ENCODE data around the gene TNS3.
"Not testable (repeated sequence)": the region's sequence is repeated elsewhere in the genome, so short reads cannot be mapped to it uniquely, and the experiment has no call there.

TNS3 gene

DNA sequence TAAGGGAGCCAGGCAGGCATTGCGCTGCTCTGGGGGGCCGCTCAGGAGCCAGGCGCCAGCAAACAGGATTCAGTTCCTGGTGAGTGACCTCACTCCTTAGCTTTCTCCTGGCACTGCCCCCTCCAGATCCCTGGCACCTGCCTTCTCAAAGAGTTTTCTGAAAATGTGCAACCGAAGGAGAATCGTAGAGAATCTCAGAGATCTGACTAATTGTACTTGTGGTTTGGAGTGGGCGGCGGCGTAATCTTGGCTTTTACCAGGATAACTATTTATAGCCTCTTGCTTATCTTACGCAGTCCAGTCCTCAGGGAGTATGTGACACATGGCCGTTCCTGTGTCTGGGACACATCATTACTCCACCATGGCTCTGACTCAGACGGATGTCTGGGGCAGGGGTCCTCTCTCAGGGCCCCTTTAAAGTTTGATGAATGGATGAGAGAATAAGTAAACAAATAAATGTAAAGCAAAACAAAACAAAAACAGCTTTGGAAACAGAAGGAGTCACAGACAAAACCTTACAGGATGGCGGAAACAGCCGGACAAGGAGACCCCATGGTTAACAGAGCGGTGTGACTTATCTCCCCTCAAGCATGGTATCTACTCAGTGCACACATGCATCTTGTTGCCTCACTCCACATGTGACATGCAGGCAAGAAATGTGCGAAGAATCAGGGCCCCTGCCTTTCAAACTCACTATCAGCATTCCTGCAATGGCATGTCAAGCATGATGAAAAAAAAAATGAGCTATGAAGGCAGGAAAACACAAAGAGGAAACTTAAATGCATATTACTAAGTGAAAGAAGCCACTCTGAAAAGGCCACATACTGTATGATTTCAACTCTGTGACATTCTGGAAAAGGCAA, 99.7 kb downstream of the TNS3 start:
- DNase-seq = peak; percentile 44

GRCh38 chr7:47481541-47482012, 100.3 kb downstream of the TNS3 start:
- no peak for DNase-seq

GRCh38 chr7:47480576-47481538, 101.1 kb downstream of the TNS3 start:
- no peak for DNase-seq

DNA sequence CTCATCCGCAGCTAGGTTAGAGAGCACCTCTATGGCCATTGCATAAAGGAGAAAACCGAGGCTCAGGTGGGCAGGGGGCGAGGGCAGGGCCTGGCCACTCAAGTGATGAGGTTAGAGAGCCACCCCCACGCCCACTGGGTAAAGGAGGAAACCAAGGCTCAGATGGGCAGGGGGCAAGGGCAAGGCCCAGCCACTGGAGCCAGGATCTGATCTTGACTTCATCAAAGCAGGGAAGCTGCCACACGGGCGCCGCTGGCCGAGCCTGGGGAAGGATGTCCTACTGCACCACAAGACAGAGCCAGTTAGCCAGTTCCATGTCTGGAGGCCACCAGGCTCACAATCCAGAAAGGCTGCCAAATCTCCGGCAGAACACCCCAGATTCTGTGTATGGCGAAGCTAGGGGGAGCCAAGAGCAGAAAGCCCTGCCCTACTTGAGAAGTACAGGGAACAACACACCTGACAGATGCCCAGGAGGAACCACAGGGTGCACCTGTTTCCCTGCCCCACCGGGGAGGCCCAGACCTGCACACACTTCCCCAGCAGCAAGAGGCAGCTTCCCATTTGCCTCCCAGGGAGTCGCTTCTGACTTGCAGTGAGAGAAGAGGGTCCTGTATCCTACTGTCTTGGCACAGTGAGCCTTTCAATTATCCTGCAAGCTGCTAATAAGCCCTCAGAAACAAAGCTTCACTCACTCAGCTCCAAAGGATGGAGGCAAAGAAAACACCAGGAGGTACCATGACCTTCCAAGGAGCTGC, 101.9 kb downstream of the TNS3 start:
- DNase-seq = no peak

DNA sequence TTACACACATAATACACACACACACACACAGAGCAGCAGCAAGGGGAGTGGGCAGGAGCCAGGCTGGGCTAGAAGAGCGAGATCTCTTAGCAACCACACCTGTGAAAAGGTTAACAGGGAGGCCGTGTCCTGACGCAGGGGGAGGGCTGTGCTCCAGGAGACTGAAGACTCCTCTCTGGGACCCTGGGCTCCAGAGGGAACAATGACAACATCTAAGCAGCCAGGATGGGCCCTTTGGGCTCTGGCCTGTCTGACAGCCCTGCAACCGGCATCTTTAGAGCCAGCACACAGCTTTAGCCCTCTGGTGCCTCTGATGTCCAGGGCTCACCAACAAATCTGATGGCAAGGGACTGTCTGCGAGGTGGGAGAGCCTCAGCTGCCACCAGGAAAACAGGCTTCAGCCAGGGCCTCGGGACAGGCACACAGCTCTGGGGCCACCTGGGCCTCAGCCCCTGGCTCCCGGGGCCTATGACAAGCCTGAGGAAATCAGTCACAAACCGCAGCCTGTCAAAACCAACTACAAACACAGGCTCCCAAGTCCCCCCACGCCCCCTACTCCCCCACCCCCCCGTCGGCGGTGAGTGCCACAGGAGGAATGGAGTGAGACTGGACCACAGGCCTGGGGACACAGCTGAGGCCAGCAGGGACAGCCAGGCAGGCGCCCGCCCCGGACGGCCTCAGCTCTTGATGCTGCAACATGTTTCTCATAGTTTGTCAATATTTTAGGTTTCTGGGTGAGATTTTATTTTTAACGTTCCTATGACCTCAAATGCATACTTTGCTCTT, 102.8 kb downstream of the TNS3 start:
- no peak for DNase-seq

DNA sequence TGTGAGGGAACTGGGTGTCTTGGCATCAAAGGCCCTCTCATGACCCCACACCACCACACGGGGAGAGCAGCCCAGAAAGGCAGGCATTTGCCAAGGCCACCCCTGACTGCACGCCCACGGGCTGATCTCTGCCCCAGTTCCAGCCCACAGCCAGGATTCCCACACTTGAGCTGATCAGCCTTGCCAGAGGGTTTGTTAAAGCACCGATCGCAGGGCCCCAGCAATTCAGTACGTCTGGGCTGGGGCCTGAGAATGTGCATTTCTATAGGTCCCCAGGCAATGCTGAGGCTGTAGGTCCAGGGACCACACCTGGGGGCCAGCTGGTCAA, 103.9 kb downstream of the TNS3 start:
- DNase-seq = no peak

DNA sequence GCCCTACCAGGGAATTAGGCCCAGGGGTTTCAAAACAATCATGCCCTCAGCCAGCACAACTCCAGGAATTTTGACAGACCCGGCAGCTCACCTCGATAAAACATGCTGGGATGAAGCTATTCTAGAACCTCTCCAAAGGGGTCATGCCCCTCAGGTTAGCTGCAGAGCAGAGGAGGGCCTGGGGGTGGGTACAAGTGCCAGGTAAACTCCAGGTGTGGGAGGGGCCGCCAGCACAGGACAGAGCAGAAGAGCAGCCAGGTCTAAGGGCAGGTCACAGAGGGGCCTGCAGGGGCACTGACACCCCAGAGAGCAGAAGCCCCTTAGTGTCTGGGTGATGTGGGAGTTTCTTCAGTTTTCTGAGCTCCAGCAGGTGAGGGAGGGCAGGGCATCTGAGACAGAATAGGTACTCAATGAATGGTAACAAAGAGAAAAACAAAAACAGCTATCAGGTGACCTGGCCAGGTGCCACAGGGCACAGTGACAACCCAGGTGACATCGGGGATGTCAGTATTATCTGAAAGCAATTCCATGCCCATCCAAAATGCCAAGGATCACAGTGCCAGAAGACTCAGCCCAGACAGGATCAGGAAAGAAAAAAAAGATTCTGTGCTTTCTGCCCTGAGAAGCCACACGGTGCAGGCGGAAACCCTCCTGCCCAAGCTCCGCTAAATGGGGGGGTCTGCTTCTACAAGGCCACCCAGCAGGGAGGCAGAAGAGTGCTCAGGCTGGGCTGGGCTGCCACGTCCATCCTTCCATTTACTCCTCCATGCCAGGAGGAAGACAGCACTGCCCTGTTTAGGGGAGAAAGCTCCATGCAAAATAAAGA, 104.5 kb downstream of the TNS3 start:
- DNase-seq = no peak

- DNase-seq = no peak
Observed at GRCh38 chr7:47475880-47476227, 106.1 kb downstream of the TNS3 start.

- DNase-seq = peak; percentile 80
Observed at GRCh38 chr7:47474937-47475879, 106.7 kb downstream of the TNS3 start.

GRCh38 chr7:47474211-47474936, 107.5 kb downstream of the TNS3 start:
- DNase-seq = no peak

GRCh38 chr7:47473499-47474210, 108.3 kb downstream of the TNS3 start:
- DNase-seq = peak; percentile 39

- DNase-seq = no peak
Observed at GRCh38 chr7:47472444-47473157, 109.3 kb downstream of the TNS3 start.

DNA sequence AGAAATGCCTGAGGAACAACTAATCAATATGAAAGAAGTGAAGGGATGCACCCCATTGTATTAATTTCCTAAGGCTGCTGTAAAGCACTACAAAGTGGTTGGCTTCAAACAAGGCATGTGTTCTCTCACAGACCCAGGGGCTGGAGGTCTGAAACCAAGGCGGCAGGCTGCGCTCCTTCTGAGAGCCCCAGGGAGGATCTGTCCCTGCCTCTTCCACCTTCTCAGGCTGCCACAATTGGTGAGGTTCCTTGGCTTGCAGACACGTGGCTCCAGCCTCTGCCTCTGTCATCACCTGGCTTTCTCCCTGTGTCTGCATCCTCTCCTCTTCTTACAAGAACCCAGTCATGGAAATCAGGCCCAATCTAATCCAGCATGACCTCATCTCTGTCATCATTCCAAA, 110.1 kb downstream of the TNS3 start:
- DNase-seq = no peak

- no peak for DNase-seq
Observed at GRCh38 chr7:47471358-47471703, 110.6 kb downstream of the TNS3 start.

GRCh38 chr7:47470567-47471357, 111.1 kb downstream of the TNS3 start:
- no peak for DNase-seq

DNA sequence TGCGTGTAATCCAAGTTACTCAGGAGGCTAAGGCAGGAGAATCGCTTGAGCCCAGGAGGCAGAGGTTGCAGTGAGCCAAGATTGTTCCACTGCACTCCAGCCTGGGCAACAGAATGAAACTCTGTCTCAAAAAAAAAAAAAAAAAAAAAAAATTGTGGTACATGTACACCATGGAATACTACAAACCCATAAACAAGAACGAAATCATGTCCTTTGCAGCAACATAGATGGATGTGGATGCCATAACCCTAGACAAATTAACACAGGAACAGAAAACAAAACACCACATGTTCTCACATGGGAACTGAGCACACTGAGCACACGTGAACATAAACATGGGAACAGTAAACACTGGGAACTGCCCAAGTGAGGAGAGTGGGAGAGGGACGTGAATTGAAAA, 112.1 kb downstream of the TNS3 start:
- not testable (repeated sequence) for DNase-seq

DNA sequence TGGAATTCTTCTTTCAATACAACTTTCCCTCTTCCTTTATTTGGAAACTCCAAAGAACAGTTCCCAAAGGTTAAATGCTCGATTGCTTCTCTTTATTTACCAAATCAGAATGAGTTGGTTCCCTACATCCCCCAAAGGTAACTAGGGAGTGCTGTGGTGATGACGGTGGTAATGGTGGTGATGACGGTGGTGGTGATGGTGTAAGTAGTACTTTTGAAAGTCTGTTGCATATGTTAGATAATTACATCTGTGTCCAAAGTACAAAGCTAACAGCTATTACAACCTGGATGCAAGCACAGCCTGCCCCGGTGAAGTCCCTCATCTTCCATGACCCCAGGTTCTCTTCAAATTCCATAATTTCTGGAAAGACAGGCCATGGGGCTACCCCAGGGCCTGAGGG, 115.1 kb downstream of the TNS3 start:
- DNase-seq = no peak

Data from CD4-positive, alpha-beta T cell treated with Interleukin-15 for 1 hour (primary cell).